ENCODE data around the gene HIVEP3. TPM values are rescaled to one million over a fixed set of nuclear protein-coding genes. Genes with fewer than 3 reads are reported as not detected.

The HIVEP3 gene
- polyA plus RNA-seq, 1 donor (not counting 4 experiments of a cell fraction or from before 2014, with no cell fraction given) = 1.1 TPM

DNA sequence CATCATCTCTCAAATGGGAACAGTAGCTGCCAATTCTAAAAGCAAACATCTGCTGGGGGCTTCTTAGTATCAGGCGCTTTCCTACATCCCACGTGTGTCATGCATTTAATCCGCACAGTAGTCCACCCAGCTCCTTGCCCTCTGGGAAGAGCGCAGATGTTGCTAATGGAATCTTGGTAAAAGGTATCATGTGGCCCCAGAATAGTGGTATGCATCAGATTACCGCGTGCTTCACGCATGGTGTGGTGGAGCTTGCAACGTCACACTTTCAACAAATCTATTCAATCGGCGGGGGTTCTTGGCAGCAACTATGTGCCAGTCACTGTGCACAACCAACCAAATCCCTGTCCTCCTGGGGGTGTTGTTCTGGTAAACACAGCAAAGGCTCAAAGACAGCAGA lies 141.0 kb downstream of the HIVEP3 start:
- no peaks in the 10 kb centered on the region for H3K36me3 ChIP-seq (ENCODE audit: control insufficient read depth in 2 of 2, extremely low read depth in 1 of 2, insufficient read depth in 2 of 2, low read length in 2 of 2)
- H3K9me1 ChIP-seq (ENCODE audit: control insufficient read depth, extremely low read depth, insufficient read depth, low read length) = no peaks in the 10 kb centered on the region
- H3K27me3 ChIP-seq (ENCODE audit: control insufficient read depth, extremely low read depth, insufficient read depth, low read length) = peaks cover 6% of the 10 kb centered on the region
- H4K20me1 ChIP-seq (ENCODE audit: control insufficient read depth, extremely low read depth, insufficient read depth, low read length) = no peaks in the 10 kb centered on the region
- peaks cover 1% of the 10 kb centered on the region for H3K4me1 ChIP-seq (ENCODE audit: control insufficient read depth, extremely low read depth, insufficient read depth, low read length)
- no peaks in the 10 kb centered on the region for H3K79me2 ChIP-seq (ENCODE audit: control insufficient read depth, insufficient read depth, low read length)
- H3K27ac ChIP-seq (ENCODE audit: control insufficient read depth, insufficient read depth, low read length) = no peak overlapping the region
- DNase-seq (ENCODE audit: low read depth, low spot score) = no peak
- no peak overlapping the region for H3K4me3 ChIP-seq (ENCODE audit: control insufficient read depth in 2 of 3, extremely low read depth in 1 of 3, insufficient read depth in 2 of 3, low read depth in 1 of 3, low read length in 3 of 3)
- dilution Hi-C loops (cut with MboI; ENCODE audit: extremely low pct_ligation_motif_present, low sequenced_read_pairs) = no loop called here
- no peaks in the 10 kb centered on the region for H3K9me3 ChIP-seq (ENCODE audit: control insufficient read depth, low read depth, low read length)
- FAIRE-seq = no peak
- no peak for TF ChIP-seq EZH2 (IDR thresholded peaks at IDR 0.05; ENCODE audit: low read length)
- TF ChIP-seq, protein P1, sequence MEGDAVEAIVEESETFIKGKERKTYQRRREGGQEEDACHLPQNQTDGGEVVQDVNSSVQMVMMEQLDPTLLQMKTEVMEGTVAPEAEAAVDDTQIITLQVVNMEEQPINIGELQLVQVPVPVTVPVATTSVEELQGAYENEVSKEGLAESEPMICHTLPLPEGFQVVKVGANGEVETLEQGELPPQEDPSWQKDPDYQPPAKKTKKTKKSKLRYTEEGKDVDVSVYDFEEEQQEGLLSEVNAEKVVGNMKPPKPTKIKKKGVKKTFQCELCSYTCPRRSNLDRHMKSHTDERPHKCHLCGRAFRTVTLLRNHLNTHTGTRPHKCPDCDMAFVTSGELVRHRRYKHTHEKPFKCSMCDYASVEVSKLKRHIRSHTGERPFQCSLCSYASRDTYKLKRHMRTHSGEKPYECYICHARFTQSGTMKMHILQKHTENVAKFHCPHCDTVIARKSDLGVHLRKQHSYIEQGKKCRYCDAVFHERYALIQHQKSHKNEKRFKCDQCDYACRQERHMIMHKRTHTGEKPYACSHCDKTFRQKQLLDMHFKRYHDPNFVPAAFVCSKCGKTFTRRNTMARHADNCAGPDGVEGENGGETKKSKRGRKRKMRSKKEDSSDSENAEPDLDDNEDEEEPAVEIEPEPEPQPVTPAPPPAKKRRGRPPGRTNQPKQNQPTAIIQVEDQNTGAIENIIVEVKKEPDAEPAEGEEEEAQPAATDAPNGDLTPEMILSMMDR (optimal IDR thresholded peaks at IDR 0.05 in 1 of 3, IDR thresholded peaks at IDR 0.05 in 1 of 3, conservative IDR thresholded peaks at IDR 0.05 in 1 of 3; ENCODE audit: extremely low read depth in 1 of 3, insufficient read depth in 2 of 3, low read length in 3 of 3) = no peak
- no peak overlapping the region for H3K9ac ChIP-seq (ENCODE audit: control insufficient read depth, extremely low read depth, insufficient read depth, low read length)
- no peak overlapping the region for H3K4me2 ChIP-seq (ENCODE audit: control insufficient read depth, extremely low read depth, insufficient read depth, low read depth, low read length)
- no peak overlapping the region for H2AFZ ChIP-seq (ENCODE audit: control insufficient read depth, low read length)

DNA sequence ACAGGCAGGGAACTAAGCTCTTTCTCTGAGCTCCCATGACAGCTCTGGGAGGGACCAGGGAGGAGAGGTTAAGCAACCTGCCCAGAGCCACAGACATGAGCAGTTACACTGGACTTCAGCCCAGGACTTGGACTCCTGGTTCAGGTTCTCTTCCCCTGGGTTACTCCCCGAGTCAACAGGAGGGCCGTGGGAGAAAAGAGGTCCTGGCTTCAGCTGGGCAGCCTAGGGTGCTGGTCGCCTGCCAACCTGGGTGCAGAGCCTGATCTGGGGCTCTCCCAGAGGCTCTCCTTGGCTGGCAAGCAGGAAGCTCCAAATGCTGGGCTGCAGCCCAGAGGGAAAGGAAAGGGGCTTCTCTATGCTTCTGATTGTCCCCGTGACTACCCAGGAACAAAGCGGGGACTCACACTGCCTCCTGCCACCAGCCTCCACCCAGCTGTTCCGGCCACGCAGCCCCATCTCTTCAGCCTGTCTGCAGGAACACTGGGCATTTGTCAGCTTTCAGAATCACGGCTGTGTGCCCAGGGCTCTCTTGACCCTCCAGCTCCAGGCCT lies 141.8 kb downstream of the HIVEP3 start:
- peaks cover 6% of the 10 kb centered on the region for H3K27me3 ChIP-seq (ENCODE audit: control insufficient read depth, extremely low read depth, insufficient read depth, low read length)
- H3K9me1 ChIP-seq (ENCODE audit: control insufficient read depth, extremely low read depth, insufficient read depth, low read length) = no peaks in the 10 kb centered on the region
- no peak overlapping the region for H3K9ac ChIP-seq (ENCODE audit: control insufficient read depth, extremely low read depth, insufficient read depth, low read length)
- no peaks in the 10 kb centered on the region for H3K9me3 ChIP-seq (ENCODE audit: control insufficient read depth, low read depth, low read length)
- DNase-seq (ENCODE audit: low read depth, low spot score) = no peak
- H2AFZ ChIP-seq (ENCODE audit: control insufficient read depth, low read length) = no peak overlapping the region
- H3K4me2 ChIP-seq (ENCODE audit: control insufficient read depth, extremely low read depth, insufficient read depth, low read depth, low read length) = no peak overlapping the region
- H3K4me1 ChIP-seq (ENCODE audit: control insufficient read depth, extremely low read depth, insufficient read depth, low read length) = no peaks in the 10 kb centered on the region
- TF ChIP-seq, protein P1 (optimal IDR thresholded peaks at IDR 0.05 in 1 of 3, IDR thresholded peaks at IDR 0.05 in 1 of 3, conservative IDR thresholded peaks at IDR 0.05 in 1 of 3; ENCODE audit: extremely low read depth in 1 of 3, insufficient read depth in 2 of 3, low read length in 3 of 3) = no peak
- TF ChIP-seq EZH2 (IDR thresholded peaks at IDR 0.05; ENCODE audit: low read length) = no peak
- H3K4me3 ChIP-seq (ENCODE audit: control insufficient read depth in 2 of 3, extremely low read depth in 1 of 3, insufficient read depth in 2 of 3, low read depth in 1 of 3, low read length in 3 of 3) = no peak overlapping the region
- FAIRE-seq = no peak
- no peak overlapping the region for H3K27ac ChIP-seq (ENCODE audit: control insufficient read depth, insufficient read depth, low read length)
- H3K36me3 ChIP-seq (ENCODE audit: control insufficient read depth in 2 of 2, extremely low read depth in 1 of 2, insufficient read depth in 2 of 2, low read length in 2 of 2) = no peaks in the 10 kb centered on the region
- dilution Hi-C loops (cut with MboI; ENCODE audit: extremely low pct_ligation_motif_present, low sequenced_read_pairs) = no loop called here
- H3K79me2 ChIP-seq (ENCODE audit: control insufficient read depth, insufficient read depth, low read length) = no peaks in the 10 kb centered on the region
- no peaks in the 10 kb centered on the region for H4K20me1 ChIP-seq (ENCODE audit: control insufficient read depth, extremely low read depth, insufficient read depth, low read length)

Data from keratinocyte (primary cell).